ENCODE measurements around the gene CCM2. TPM values are rescaled to one million over a fixed set of nuclear protein-coding genes. Genes with fewer than 3 reads are reported as not detected.
"Not testable (repeated sequence)": the region's sequence is repeated elsewhere in the genome, so short reads cannot be mapped to it uniquely, and the experiment has no call there.

The CCM2 gene
- total and polyA plus RNA-seq, 2 of the 8 experiments (the other 6 are each of a cell fraction or from before 2014, with no cell fraction given), result 31.6 to 41.2 TPM

DNA sequence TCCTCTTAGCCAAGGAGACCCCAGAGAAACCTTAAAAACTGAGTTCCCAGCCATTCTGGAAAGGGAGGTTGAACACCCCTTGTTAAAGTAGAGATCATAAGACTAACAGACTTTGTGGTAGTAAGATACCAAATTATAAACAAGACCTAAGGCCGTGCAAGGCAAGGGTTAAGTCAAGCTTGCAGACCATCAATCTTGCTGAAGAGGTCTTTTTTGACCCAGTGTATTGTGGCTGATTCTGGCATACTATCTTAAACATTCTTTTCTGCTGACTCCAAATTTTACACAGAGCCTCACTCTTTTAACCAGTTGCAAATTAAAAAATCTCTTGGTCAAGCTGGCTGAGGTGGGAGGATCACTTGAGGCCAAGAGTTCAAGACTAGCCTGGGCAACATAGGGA lies 112.6 kb downstream of the CCM2 start (continued):
- no peak for TF ChIP-seq SAP30 (IDR thresholded peaks at IDR 0.05; ENCODE audit: insufficient read depth, insufficient replicate concordance, low read length)
- TF ChIP-seq NRF1 (IDR thresholded peaks at IDR 0.05; ENCODE audit: low read depth, low read length), result no peak
- no peak for TF ChIP-seq RBBP5 (IDR thresholded peaks at IDR 0.05; ENCODE audit: borderline replicate concordance, low read depth, low read length)

- not testable (repeated sequence) for H3K4me3 ChIP-seq (ENCODE audit: extremely low read depth in 1 of 4, insufficient read depth in 2 of 4, low read depth in 3 of 4, low read length in 4 of 4); H3K79me1 ChIP-seq (ENCODE audit: low read depth, low read length); H4K20me1 ChIP-seq (replicated peaks in 1 of 2; ENCODE audit: control insufficient read depth in 1 of 2, insufficient read depth in 2 of 2, low read length in 2 of 2); H3K56ac ChIP-seq (replicated peaks; ENCODE audit: insufficient read length, low read depth, low read length); H2BK20ac ChIP-seq (ENCODE audit: low read length); H4K91ac ChIP-seq (replicated peaks; ENCODE audit: insufficient read length, low read length); H2BK120ac ChIP-seq (replicated peaks; ENCODE audit: low read depth, low read length); H3K23me2 ChIP-seq (ENCODE audit: low read depth, low read length); H4K8ac ChIP-seq (ENCODE audit: extremely low read depth, insufficient read depth, low read length); H2BK5ac ChIP-seq (ENCODE audit: low read depth, low read length); H3K4ac ChIP-seq (replicated peaks; ENCODE audit: insufficient read length, low read depth, low read length); H3K27ac ChIP-seq (ENCODE audit: low read depth, low read length); H2AFZ ChIP-seq (ENCODE audit: low read length); H3K9me3 ChIP-seq (ENCODE audit: insufficient read depth in 2 of 2, low read depth in 1 of 2, low read length in 1 of 2); H3K36me3 ChIP-seq (ENCODE audit: control insufficient read depth in 2 of 4, insufficient read depth in 4 of 4, low read length in 3 of 4); DNase-seq (ENCODE audit: low read depth in 1 of 2, low spot score in 2 of 2); H2AK5ac ChIP-seq (ENCODE audit: low read depth, low read length); H3K27me3 ChIP-seq (replicated peaks in 1 of 4; ENCODE audit: control insufficient read depth in 3 of 4, extremely low read depth in 1 of 4, insufficient read depth in 3 of 4, low read length in 3 of 4); H3K4me1 ChIP-seq (replicated peaks in 1 of 4; ENCODE audit: control insufficient read depth in 3 of 4, insufficient read depth in 4 of 4, low read length in 3 of 4); FAIRE-seq; H3K23ac ChIP-seq (ENCODE audit: insufficient read length); H3K9ac ChIP-seq (replicated peaks in 1 of 4; ENCODE audit: extremely low read depth in 1 of 4, low read depth in 3 of 4, low read length in 3 of 4); H3K14ac ChIP-seq (ENCODE audit: insufficient read length); H3K4me2 ChIP-seq (ENCODE audit: insufficient read depth in 1 of 2, low read depth in 2 of 2, low read length in 2 of 2); H2BK15ac ChIP-seq (ENCODE audit: low read length); H4K5ac ChIP-seq (ENCODE audit: insufficient read length, low read depth, low read length); H2BK12ac ChIP-seq (ENCODE audit: low read depth, low read length); H3K18ac ChIP-seq (ENCODE audit: extremely low read depth, low read length)
- WGBS, 2 experiments (ENCODE audit: extremely low coverage in 1 of 2, insufficient coverage in 1 of 2, insufficient read length in 1 of 2, insufficient replicate concordance in 2 of 2, low coverage in 1 of 2, low lambda C conversion rate in 2 of 2, missing lambda C conversion rate in 1 of 2), result 93% methylated on average over 1 of the region's 1 CpG; no CpG with 5 or more reads in 1 of the 2 experiments
- peaks cover 5 to 22% of the 10 kb centered on the region in 2 experiments; a peak in 3 of 4 replicates for H3K79me2 ChIP-seq (ENCODE audit: control insufficient read depth in 1 of 2, insufficient read depth in 2 of 2, low read length in 2 of 2)
- POLR2A ChIA-PET (ENCODE audit: partially characterized antibody), result interaction anchor here (1.0 to 2.0 kb wide), 4 partner anchors 9 to 128 kb away, joined by 3 to 6 read pairs (median 3); no protein-coding TSS in a partner anchor
- CTCF ChIA-PET (ENCODE audit: partially characterized antibody), result interaction anchor here (1.1 to 2.6 kb wide), 4 partner anchors 9 to 34 kb away, joined by 3 to 17 read pairs (median 4); no protein-coding TSS in a partner anchor
These were observed 114.3 kb downstream of the CCM2 start for GRCh38 chr7:45114257-45114656.

Data from H1 (cell line).